Astrocyte (in vitro differentiated cells and primary cell): ENCODE results near the gene GLB1L2. TPM values are rescaled to one million over a fixed set of nuclear protein-coding genes. Genes with fewer than 3 reads are reported as not detected.

Experiments
- DNase-seq: peaks from one replicate; pipeline ENCODE4 v3.0.0-alpha.2; 2010; ENCODE audit warnings: low read depth
- FAIRE-seq: peaks from 2 replicates; lab custom pipeline; 2011; peaks lifted over from hg19 to GRCh38; lab: Jason Lieb, UNC
- H2AFZ ChIP-seq: 2 replicates; pipeline ENCODE4 v1.6.0; 2012; ENCODE audit warnings: low read depth, low read length, inconsistent platforms
- H3K27ac ChIP-seq: 2 replicates; pipeline ENCODE4 v1.5.1; 2011; ENCODE audit warnings: low read depth, low read length, inconsistent platforms
- H3K27me3 ChIP-seq: 2 replicates; pipeline ENCODE4 v1.6.0; 2011; ENCODE audit warnings: low read length, inconsistent platforms; ENCODE audit not compliant: insufficient read depth
- H3K36me3 ChIP-seq: 2 replicates; pipeline ENCODE4 v1.5.1; 2011; ENCODE audit warnings: low read length, inconsistent platforms; ENCODE audit not compliant: insufficient read depth
- H3K4me1 ChIP-seq: 2 replicates; pipeline ENCODE4 v1.5.1; 2011; ENCODE audit warnings: low read length, inconsistent platforms; ENCODE audit not compliant: insufficient read depth
- H3K4me2 ChIP-seq: 2 replicates; pipeline ENCODE4 v1.6.0; 2012; ENCODE audit warnings: low read length, inconsistent platforms
- H3K4me3 ChIP-seq: 2 replicates; pipeline ENCODE4 v1.5.1; 2011; ENCODE audit warnings: low read depth, mild to moderate bottlenecking, low read length, inconsistent platforms; ENCODE audit not compliant: insufficient read depth
- H3K79me2 ChIP-seq: 2 replicates; pipeline ENCODE4 v1.6.0; 2012; ENCODE audit warnings: mild to moderate bottlenecking, low read length, inconsistent platforms; ENCODE audit not compliant: insufficient read depth
- H3K9ac ChIP-seq: 2 replicates; pipeline ENCODE4 v1.6.0; 2012; ENCODE audit warnings: mild to moderate bottlenecking, low read length, inconsistent platforms
- H3K9me3 ChIP-seq: 2 replicates; pipeline ENCODE4 v1.5.1; 2012; ENCODE audit warnings: low read depth, mild to moderate bottlenecking, low read length, inconsistent platforms; ENCODE audit not compliant: insufficient read depth
- H4K20me1 ChIP-seq: 2 replicates; pipeline ENCODE4 v1.6.0; 2012; ENCODE audit warnings: low read length, inconsistent platforms; ENCODE audit not compliant: insufficient read depth
- H3K27ac Mint-ChIP-seq: one replicate; pipeline ENCODE4 v1.8.0; 2021; ENCODE audit warnings: mild to moderate bottlenecking, mixed read lengths; ENCODE audit not compliant: unreplicated experiment
- H3K27me3 Mint-ChIP-seq: one replicate; pipeline ENCODE4 v1.8.0; 2021; ENCODE audit warnings: low read depth, mixed read lengths; ENCODE audit not compliant: unreplicated experiment
- H3K36me3 Mint-ChIP-seq: one replicate; pipeline ENCODE4 v1.8.0; 2021; ENCODE audit warnings: low read depth, mixed read lengths; ENCODE audit not compliant: unreplicated experiment
- H3K4me1 Mint-ChIP-seq: one replicate; pipeline ENCODE4 v1.8.0; 2021; ENCODE audit warnings: low read depth, mixed read lengths; ENCODE audit not compliant: unreplicated experiment
- H3K4me3 Mint-ChIP-seq: one replicate; pipeline ENCODE4 v1.8.0; 2021; ENCODE audit warnings: mild to moderate bottlenecking, moderate library complexity, mixed read lengths; ENCODE audit not compliant: unreplicated experiment
- H3K9me3 Mint-ChIP-seq: one replicate; pipeline ENCODE4 v1.8.0; 2021; ENCODE audit warnings: mild to moderate bottlenecking, mixed read lengths; ENCODE audit not compliant: unreplicated experiment
- EZH2 ChIP-seq: IDR thresholded peaks from 2 replicates; pipeline ENCODE4 v1.6.1; 2012; ENCODE audit warnings: mild to moderate bottlenecking, low read length, inconsistent platforms; ENCODE audit not compliant: insufficient read depth
- total RNA-seq: library from RNA; stranded (reverse); gene quantifications from 2 replicates; pipeline ENCODE4 v1.2.1, GENCODE V29; 2021
- TF ChIP-seq, protein P1 (sequence below): IDR thresholded peaks from 2 replicates; pipeline ENCODE4 v1.5.1; 2011; ENCODE audit warnings: low read depth, mild to moderate bottlenecking, inconsistent platforms, low read length, moderate library complexity; ENCODE audit not compliant: insufficient read depth

GLB1L2 gene
- total RNA-seq, 1 donor from 2014 or later: 2.8 TPM

DNA sequence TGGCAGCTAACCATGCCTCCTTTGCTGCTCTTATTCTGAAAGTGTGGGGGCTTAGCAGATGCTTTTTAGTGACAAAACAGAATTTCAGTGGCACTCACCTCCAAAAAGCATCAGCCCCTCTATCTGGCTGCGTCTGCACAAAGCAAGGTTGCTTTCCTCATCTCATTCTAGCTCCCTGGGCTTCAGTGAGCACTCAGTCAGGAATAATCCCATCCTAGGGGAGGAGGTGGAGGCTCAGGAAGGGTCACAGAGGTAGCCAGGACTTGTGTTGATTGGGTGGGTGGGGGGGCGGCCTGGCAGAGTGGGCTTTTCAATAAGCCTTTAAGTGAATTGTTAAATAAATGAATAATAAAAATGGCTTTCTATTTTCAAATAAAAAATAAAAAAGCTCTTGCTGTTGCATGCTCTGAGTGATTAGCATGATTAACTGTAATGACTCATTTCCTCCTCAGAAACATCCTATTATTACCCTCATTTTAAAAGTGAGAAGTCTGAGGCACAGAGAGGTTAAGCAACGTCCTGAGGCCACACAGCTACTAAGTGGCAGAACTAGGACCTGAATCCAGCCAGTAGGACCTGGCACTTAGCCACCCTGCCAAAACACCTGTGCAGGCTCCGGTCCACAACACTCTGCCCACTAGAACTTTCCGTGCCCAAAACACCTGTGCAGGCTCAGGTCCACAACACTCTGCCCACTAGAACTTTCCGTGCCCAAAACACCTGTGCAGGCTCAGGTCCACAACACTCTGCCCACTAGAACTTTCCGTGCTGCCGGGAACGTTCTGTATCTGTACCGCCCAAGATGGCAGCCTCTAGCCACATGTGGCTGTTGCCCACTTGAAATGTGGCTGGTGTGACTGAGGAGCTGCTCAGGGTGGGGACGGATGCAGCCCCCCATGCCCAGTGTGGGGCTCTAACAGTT lies 74.7 kb downstream of the GLB1L2 start:
- Histone ChIP-seq H3K27ac (no peak overlapping the region), H3K27me3 (peaks cover 13% of the 10 kb centered on the region), H3K4me3 (no peak overlapping the region), H2AFZ (no peak overlapping the region), H4K20me1 (peaks cover 6% of the 10 kb centered on the region), H3K4me2 (no peak overlapping the region), H3K36me3 (no peaks in the 10 kb centered on the region), H3K79me2 (no peaks in the 10 kb centered on the region), H3K9me3 (no peaks in the 10 kb centered on the region), H3K4me1 (no peaks in the 10 kb centered on the region), H3K9ac (no peak overlapping the region)
- H3K4me1 Mint-ChIP-seq: no peaks in the 10 kb centered on the region
- FAIRE-seq: no peak
- peaks cover 3% of the 10 kb centered on the region for H3K36me3 Mint-ChIP-seq
- no peak for TF ChIP-seq EZH2
- TF ChIP-seq, protein P1, sequence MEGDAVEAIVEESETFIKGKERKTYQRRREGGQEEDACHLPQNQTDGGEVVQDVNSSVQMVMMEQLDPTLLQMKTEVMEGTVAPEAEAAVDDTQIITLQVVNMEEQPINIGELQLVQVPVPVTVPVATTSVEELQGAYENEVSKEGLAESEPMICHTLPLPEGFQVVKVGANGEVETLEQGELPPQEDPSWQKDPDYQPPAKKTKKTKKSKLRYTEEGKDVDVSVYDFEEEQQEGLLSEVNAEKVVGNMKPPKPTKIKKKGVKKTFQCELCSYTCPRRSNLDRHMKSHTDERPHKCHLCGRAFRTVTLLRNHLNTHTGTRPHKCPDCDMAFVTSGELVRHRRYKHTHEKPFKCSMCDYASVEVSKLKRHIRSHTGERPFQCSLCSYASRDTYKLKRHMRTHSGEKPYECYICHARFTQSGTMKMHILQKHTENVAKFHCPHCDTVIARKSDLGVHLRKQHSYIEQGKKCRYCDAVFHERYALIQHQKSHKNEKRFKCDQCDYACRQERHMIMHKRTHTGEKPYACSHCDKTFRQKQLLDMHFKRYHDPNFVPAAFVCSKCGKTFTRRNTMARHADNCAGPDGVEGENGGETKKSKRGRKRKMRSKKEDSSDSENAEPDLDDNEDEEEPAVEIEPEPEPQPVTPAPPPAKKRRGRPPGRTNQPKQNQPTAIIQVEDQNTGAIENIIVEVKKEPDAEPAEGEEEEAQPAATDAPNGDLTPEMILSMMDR: no peak
- H3K4me3 Mint-ChIP-seq: no peak overlapping the region
- no peaks in the 10 kb centered on the region for H3K9me3 Mint-ChIP-seq
- H3K27ac Mint-ChIP-seq: no peak overlapping the region
- peaks cover 36% of the 10 kb centered on the region for H3K27me3 Mint-ChIP-seq
- no peak for DNase-seq

- Histone ChIP-seq H3K4me3 (no peak overlapping the region), H3K27me3 (peaks cover 13% of the 10 kb centered on the region), H3K79me2 (no peaks in the 10 kb centered on the region), H4K20me1 (peaks cover 6% of the 10 kb centered on the region), H3K9me3 (no peaks in the 10 kb centered on the region), H2AFZ (no peak overlapping the region), H3K4me1 (no peaks in the 10 kb centered on the region), H3K4me2 (no peak overlapping the region), H3K9ac (no peak overlapping the region), H3K27ac (no peak overlapping the region), H3K36me3 (no peaks in the 10 kb centered on the region)
- DNase-seq: no peak
- Mint-ChIP-seq H3K4me3 (no peak overlapping the region), H3K4me1 (no peaks in the 10 kb centered on the region), H3K9me3 (no peaks in the 10 kb centered on the region), H3K27ac (peak overlapping the region; percentile 66), H3K36me3 (peaks cover 3% of the 10 kb centered on the region), H3K27me3 (peaks cover 36% of the 10 kb centered on the region)
- no peak for FAIRE-seq
- TF ChIP-seq, protein P1: no peak
- TF ChIP-seq EZH2: no peak
These were observed 75.6 kb downstream of the GLB1L2 start for GRCh38 chr11:134407321-134407828.
